KMS-11 (cell line): ENCODE measurements around the gene RHBG.

Experiments
- H2AFZ ChIP-seq: fragments of 200-600 bp; sonication (generic); 2 replicates; pipeline ENCODE4 v1.6.1; 2016; ENCODE audit warnings: antibody characterized with exemption, mixed run types, low read depth
- H3K27ac ChIP-seq: fragments of 200-600 bp; sonication (generic); 2 replicates; pipeline ENCODE4 v1.6.1; 2016; ENCODE audit warnings: mild to moderate bottlenecking, mixed run types
- H3K27me3 ChIP-seq: fragments of 200-600 bp; sonication (generic); 2 replicates; pipeline ENCODE4 v1.6.1; 2017; ENCODE audit warnings: mild to moderate bottlenecking, low read depth, mixed run types, moderate library complexity; ENCODE audit not compliant: insufficient read depth
- H3K36me3 ChIP-seq: fragments of 200-600 bp; sonication (generic); 2 replicates; pipeline ENCODE4 v1.6.1; 2017; ENCODE audit warnings: mild to moderate bottlenecking, mixed run types; ENCODE audit not compliant: insufficient read depth
- H3K4me1 ChIP-seq: fragments of 200-600 bp; sonication (generic); 2 replicates; pipeline ENCODE4 v1.6.1; 2016; ENCODE audit warnings: mild to moderate bottlenecking, low read depth, mixed run types; ENCODE audit not compliant: poor library complexity, severe bottlenecking
- H3K4me2 ChIP-seq: fragments of 200-600 bp; sonication (generic); 2 replicates; pipeline ENCODE4 v1.7.0; 2016; ENCODE audit warnings: mild to moderate bottlenecking, mixed run types
- H3K4me3 ChIP-seq: fragments of 200-600 bp; sonication (generic); IDR thresholded peaks from 2 replicates; pipeline ENCODE4 v1.6.1; 2017; ENCODE audit warnings: low read depth, low read length, mixed read lengths; ENCODE audit not compliant: insufficient read depth
- H3K79me2 ChIP-seq: fragments of 200-600 bp; sonication (generic); 2 replicates; pipeline ENCODE4 v1.6.1; 2016; ENCODE audit warnings: low read depth, mixed run types; ENCODE audit not compliant: insufficient read depth
- H3K9ac ChIP-seq: fragments of 200-600 bp; sonication (generic); 2 replicates; pipeline ENCODE4 v1.6.1; 2016; ENCODE audit warnings: mild to moderate bottlenecking, mixed run types
- H4K20me1 ChIP-seq: fragments of 200-600 bp; sonication (generic); 2 replicates; pipeline ENCODE4 v1.6.1; 2016; ENCODE audit warnings: mild to moderate bottlenecking, mixed run types; ENCODE audit not compliant: insufficient read depth
- CTCF ChIP-seq: fragments of 200-600 bp; sonication (generic); conservative IDR thresholded peaks from 2 replicates; pipeline ENCODE4 v1.6.1; 2017; ENCODE audit warnings: low read depth, mild to moderate bottlenecking, antibody characterized with exemption, low read length, moderate library complexity, mixed read lengths

Gene RHBG

GRCh38 chr1:156401681-156402081, 32.7 kb downstream of the RHBG start:
- H4K20me1 ChIP-seq: no peaks in the 10 kb centered on the region
- peaks cover 97% of the 10 kb centered on the region for H3K27me3 ChIP-seq
- no peak overlapping the region for H3K9ac ChIP-seq
- no peak overlapping the region for H2AFZ ChIP-seq
- H3K27ac ChIP-seq: no peak overlapping the region
- H3K79me2 ChIP-seq: no peaks in the 10 kb centered on the region
- H3K36me3 ChIP-seq: no peaks in the 10 kb centered on the region
- H3K4me2 ChIP-seq: no peak overlapping the region
- H3K4me1 ChIP-seq: no peaks in the 10 kb centered on the region
- TF ChIP-seq CTCF: no peak
- H3K4me3 ChIP-seq: no peak overlapping the region

DNA sequence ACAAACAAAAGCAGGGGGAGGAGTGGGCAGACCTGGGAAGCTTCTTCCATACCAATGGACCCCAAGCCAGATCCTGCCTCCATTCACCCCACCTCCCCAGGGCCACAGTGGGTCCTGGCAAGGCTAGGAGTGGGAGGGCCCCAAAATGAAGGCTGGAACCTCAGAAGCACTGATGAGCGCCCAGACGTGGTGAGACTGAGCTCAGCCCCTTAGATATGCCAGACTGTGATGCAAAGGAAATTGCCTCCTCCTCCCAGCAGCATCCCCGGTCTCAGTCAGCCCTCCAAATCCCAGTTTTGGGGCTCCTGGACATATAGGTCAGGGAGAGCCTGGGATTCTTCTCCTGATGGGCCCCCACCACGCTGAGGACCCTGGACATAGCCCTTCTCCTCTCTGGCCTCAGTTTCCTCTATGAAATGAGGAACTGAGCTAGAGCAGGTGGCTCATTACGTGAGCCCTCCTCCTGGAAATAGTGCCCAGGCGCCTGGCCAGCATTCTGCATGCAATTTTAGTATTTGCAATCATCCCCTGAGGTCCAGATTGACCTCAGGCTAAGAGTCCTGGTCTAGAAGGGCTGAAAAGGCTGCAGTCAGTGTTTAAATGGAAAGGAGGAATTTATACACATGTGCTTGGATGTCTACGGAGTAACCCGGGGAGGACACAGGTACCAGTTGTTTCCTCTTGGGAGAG, 33.5 kb downstream of the RHBG start:
- no peaks in the 10 kb centered on the region for H3K36me3 ChIP-seq
- no peaks in the 10 kb centered on the region for H4K20me1 ChIP-seq
- no peaks in the 10 kb centered on the region for H3K4me1 ChIP-seq
- no peak overlapping the region for H3K4me2 ChIP-seq
- no peak overlapping the region for H2AFZ ChIP-seq
- peaks cover 97% of the 10 kb centered on the region for H3K27me3 ChIP-seq
- no peaks in the 10 kb centered on the region for H3K79me2 ChIP-seq
- H3K27ac ChIP-seq: no peak overlapping the region
- no peak overlapping the region for H3K4me3 ChIP-seq
- no peak for TF ChIP-seq CTCF
- no peak overlapping the region for H3K9ac ChIP-seq

DNA sequence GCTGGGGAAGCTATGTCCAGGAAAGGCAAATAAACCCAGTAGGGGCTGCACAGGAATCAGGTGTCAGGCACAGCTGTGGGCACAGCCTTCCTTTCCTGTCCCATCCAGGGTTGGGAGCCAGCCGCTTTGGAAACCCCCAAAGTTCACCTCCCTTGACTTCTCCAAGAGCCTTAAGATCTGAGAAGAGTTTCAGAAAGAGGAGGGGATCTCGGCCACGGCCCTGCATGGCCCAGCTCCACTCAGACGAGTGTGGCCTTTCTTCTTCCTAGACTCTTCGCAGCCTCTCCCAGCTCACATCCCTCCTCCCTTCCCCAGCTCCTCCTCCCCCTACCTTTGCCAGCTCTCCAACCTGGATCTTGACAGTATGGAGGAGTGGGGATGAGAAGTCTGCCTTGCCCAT, 36.7 kb downstream of the RHBG start:
- no peak overlapping the region for H3K27ac ChIP-seq
- H3K27me3 ChIP-seq: peaks cover 98% of the 10 kb centered on the region
- no peaks in the 10 kb centered on the region for H3K4me1 ChIP-seq
- no peak overlapping the region for H3K4me2 ChIP-seq
- no peak overlapping the region for H2AFZ ChIP-seq
- no peak for TF ChIP-seq CTCF
- no peak overlapping the region for H3K4me3 ChIP-seq
- no peak overlapping the region for H3K9ac ChIP-seq
- H3K36me3 ChIP-seq: no peaks in the 10 kb centered on the region
- H3K79me2 ChIP-seq: no peaks in the 10 kb centered on the region
- H4K20me1 ChIP-seq: no peaks in the 10 kb centered on the region

DNA sequence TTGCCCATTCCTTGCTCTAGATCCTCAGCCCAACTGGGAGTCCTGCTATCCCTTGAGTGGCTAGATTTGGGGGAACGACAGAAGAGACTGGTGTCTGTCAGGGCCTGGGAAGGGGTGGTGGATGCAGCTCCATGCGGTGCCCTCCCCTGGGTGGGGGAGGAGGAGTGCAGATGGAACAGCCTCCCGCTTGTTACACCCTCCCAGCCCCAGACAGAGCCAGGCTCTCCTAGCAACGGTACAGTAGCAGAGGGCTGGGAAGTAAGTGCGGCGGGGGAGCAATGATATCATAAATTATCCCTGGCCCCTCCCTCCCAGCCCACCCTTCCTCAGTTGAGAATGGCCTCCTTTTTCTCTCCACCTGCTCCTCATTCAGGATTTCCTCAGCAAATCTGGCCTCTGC, 37.2 kb downstream of the RHBG start:
- no peak for TF ChIP-seq CTCF
- H3K79me2 ChIP-seq: no peaks in the 10 kb centered on the region
- H3K27ac ChIP-seq: no peak overlapping the region
- H3K9ac ChIP-seq: no peak overlapping the region
- no peaks in the 10 kb centered on the region for H4K20me1 ChIP-seq
- peaks cover 98% of the 10 kb centered on the region for H3K27me3 ChIP-seq
- no peaks in the 10 kb centered on the region for H3K36me3 ChIP-seq
- no peak overlapping the region for H3K4me3 ChIP-seq
- H3K4me2 ChIP-seq: no peak overlapping the region
- H2AFZ ChIP-seq: no peak overlapping the region
- H3K4me1 ChIP-seq: no peaks in the 10 kb centered on the region
